Measurements from ENCODE around the gene CD3D. TPM values are rescaled to one million over a fixed set of nuclear protein-coding genes. Genes with fewer than 3 reads are reported as not detected.

CD3D gene
- total RNA-seq, 2 experiments from 2014 or later, result 428 to 526 TPM

DNA sequence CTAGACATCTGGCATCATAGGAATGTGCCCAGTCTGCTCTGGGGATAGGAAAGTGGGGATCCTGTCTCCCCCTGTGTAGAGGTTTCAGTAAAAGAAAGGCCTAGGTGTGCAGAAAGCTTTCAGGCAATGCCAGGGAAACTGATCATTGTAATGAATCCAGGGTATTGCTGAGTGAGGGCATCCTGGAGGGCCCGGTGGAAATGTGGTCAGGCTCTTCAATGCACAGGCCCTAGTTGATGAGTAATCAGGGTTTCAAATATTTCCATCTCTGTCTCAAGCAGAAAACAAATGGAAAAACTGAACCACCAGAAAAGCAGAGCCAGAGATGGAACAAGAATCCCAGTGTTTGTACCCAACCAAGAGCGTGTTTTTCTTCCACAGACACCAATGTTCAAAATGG lies 35.9 kb downstream of the CD3D start:
- H3K4me3 Mint-ChIP-seq, result peak overlapping the region; percentile 91
- H3K27ac Mint-ChIP-seq, result peak overlapping the region; percentile 99
- DNase-seq (peak; percentile 68), ATAC-seq (peak; percentile 46)
- CTCF ChIA-PET, result interaction anchor here (1.0 to 4.0 kb wide), 5 partner anchors 11 to 108 kb away, joined by 3 to 32 read pairs (median 4); partner anchors contain the start of gene MPZL3
- H3K27me3 Mint-ChIP-seq, result no peaks in the 10 kb centered on the region
- H3K4me1 Mint-ChIP-seq, result peaks cover 66% of the 10 kb centered on the region
- peaks cover 57% of the 10 kb centered on the region for H3K36me3 Mint-ChIP-seq
- H3K9me3 Mint-ChIP-seq (ENCODE audit: low read depth), result no peaks in the 10 kb centered on the region

DNA sequence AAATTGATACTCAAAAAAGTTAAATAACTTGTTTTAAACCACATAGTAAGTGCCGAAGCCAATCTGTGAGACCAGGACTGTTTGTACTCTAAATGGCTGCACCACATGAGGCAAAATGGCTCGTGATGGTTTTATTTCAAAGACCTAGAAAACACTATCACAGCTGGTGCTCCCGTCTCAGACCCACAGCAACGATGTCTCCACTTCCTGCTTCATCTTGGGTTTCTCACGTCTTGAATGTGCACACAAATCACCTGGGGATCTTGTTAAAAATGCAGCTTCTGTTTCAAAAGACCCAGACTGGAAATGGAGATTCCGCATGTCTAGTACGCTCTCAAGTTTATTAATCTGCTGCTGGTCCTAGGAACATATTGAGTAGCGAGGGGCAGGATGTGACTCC lies 36.8 kb downstream of the CD3D start:
- H3K9me3 Mint-ChIP-seq (ENCODE audit: low read depth), result no peaks in the 10 kb centered on the region
- peak overlapping the region; percentile 99 for H3K27ac Mint-ChIP-seq
- DNase-seq, result peak; percentile 69
- H3K27me3 Mint-ChIP-seq, result no peaks in the 10 kb centered on the region
- ATAC-seq, result peak; percentile 14
- CTCF ChIA-PET, result interaction anchor here (1.0 to 4.0 kb wide), 7 partner anchors 10 to 134 kb away, joined by 3 to 32 read pairs (median 4); partner anchors contain the start of genes JAML and MPZL3
- H3K36me3 Mint-ChIP-seq, result peaks cover 51% of the 10 kb centered on the region
- peak overlapping the region; percentile 91 for H3K4me3 Mint-ChIP-seq
- H3K4me1 Mint-ChIP-seq, result peaks cover 60% of the 10 kb centered on the region

DNA sequence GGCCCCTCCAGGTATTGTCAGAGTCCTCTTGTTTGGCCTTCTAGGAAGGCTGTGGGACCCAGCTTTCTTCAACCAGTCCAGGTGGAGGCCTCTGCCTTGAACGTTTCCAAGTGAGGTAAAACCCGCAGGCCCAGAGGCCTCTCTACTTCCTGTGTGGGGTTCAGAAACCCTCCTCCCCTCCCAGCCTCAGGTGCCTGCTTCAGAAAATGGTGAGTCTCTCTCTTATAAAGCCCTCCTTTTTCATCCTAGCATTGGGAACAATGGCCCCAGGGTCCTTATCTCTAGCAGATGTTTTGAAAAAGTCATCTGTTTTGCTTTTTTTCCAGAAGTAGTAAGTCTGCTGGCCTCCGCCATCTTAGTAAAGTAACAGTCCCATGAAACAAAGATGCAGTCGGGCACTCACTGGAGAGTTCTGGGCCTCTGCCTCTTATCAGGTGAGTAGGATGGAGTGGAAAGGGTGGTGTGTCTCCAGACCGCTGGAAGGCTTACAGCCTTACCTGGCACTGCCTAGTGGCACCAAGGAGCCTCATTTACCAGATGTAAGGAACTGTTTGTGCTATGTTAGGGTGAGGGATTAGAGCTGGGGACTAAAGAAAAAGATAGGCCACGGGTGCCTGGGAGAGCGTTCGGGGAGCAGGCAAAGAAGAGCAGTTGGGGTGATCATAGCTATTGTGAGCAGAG lies 37.8 kb downstream of the CD3D start, which contains the start of gene CD3E:
TSS of gene CD3E (plus strand) at position 163 of the 681 bp plus-strand sequence. CDS start at position 386, 223 bp downstream.
- Mint-ChIP-seq H3K4me3 (peak within 1 kb of the TSS; percentile 91), H3K27ac (peak within 1 kb of the TSS; percentile 99), H3K36me3 (peaks cover 43% of the 10 kb centered on the region), H3K27me3 (no peaks in the 10 kb centered on the region), H3K9me3 (ENCODE audit: low read depth) (no peaks in the 10 kb centered on the region), H3K4me1 (peaks cover 53% of the 10 kb centered on the region)
- ATAC-seq (peak; percentile 80), DNase-seq (peak; percentile 90)
- CTCF ChIA-PET, result interaction anchor here (1.0 to 4.0 kb wide), 9 partner anchors 9 to 184 kb away, joined by 3 to 32 read pairs (median 5); partner anchors contain the start of gene JAML

DNA sequence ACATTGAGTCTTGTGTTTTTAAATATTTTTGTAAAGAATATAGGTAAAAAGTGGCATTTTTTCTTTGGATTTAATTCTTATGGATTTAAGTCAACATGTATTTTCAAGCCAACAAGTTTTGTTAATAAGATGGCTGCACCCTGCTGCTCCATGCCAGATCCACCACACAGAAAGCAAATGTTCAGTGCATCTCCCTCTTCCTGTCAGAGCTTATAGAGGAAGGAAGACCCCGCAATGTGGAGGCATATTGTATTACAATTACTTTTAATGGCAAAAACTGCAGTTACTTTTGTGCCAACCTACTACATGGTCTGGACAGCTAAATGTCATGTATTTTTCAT lies 38.3 kb downstream of the CD3D start:
- ATAC-seq (peak; percentile 41), DNase-seq (no peak)
- H3K27me3 Mint-ChIP-seq, result no peaks in the 10 kb centered on the region
- H3K4me3 Mint-ChIP-seq, result peak overlapping the region; percentile 91
- peaks cover 48% of the 10 kb centered on the region for H3K4me1 Mint-ChIP-seq
- no peaks in the 10 kb centered on the region for H3K9me3 Mint-ChIP-seq (ENCODE audit: low read depth)
- peak overlapping the region; percentile 99 for H3K27ac Mint-ChIP-seq
- CTCF ChIA-PET, result interaction anchor here (0.8 to 4.0 kb wide), 9 partner anchors 8 to 184 kb away, joined by 3 to 32 read pairs (median 6); partner anchors contain the start of genes JAML and KMT2A
- peaks cover 38% of the 10 kb centered on the region for H3K36me3 Mint-ChIP-seq

DNA sequence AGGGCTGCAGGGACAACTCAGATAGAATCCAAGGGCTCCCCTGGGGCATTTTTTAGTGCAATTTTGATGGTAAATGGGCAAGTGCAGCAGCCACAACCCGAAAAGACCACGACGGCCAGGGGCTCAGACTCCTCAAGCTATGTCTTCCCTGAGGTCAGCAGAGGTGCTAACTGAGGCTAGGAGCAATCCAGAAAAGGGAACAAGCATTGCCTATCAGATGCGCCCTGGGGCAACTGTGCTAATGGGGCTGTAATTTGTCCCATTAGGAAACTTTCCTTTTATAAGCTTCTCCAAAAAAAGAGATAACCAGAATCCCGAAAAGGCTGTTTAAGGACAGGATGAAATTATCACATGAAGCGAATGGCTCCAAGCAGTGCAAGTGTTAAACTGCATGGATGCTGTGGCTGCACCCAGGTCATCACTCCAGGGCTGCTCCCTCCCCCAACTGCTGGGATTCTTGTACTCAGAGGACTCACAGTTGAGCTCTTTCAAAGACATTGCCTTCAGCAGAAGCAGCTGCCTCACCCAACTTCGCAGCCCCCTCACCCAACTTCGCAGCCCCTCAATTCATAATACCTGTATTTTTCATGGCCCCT lies 40.8 kb downstream of the CD3D start:
- DNase-seq (no peak), ATAC-seq (no peak)
- H3K4me3 Mint-ChIP-seq, result no peak overlapping the region
- H3K4me1 Mint-ChIP-seq, result peaks cover 23% of the 10 kb centered on the region
- no peaks in the 10 kb centered on the region for H3K27me3 Mint-ChIP-seq
- H3K27ac Mint-ChIP-seq, result no peak overlapping the region
- peaks cover 14% of the 10 kb centered on the region for H3K36me3 Mint-ChIP-seq
- CTCF ChIA-PET, result interaction anchor here (0.5 to 1.6 kb wide), 7 partner anchors 9 to 104 kb away, joined by 3 to 8 read pairs (median 3); partner anchors contain the start of gene UBE4A
- no peaks in the 10 kb centered on the region for H3K9me3 Mint-ChIP-seq (ENCODE audit: low read depth)

DNA sequence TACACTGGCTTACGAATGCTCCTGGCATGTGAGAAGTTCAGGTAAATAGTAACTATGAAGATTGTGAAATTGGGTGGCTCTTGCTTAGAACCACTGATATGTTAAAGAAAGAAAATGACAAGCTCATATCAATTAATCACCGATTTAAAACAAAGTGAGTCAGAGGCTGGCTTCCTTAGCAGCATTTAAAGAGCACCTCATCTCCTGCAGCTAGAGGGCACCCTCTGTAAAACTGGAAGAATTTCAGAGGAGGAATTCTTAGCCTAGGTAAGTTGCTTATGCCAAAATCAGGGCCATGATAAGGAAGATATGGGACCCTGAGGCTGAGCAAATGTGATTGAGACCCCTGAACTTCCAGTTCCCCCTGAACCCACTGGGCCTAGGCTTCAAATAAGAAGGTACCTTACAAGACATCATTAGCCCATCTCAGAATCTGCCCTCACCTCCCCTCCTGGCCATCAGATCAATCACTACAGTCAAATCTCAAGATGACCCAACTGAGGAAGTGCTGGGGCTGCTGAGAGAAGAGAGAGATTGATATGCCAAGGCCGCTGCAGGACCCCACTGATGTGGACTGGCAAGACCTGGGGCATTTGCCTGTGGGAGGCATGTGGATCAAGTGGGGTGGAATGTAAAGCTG lies 46.6 kb downstream of the CD3D start:
- Mint-ChIP-seq H3K36me3 (no peaks in the 10 kb centered on the region), H3K27me3 (no peaks in the 10 kb centered on the region), H3K4me1 (peaks cover 18% of the 10 kb centered on the region), H3K27ac (no peak overlapping the region), H3K4me3 (no peak overlapping the region), H3K9me3 (ENCODE audit: low read depth) (no peaks in the 10 kb centered on the region)
- CTCF ChIA-PET, result interaction anchor here (0.6 to 3.2 kb wide), 48 partner anchors 9 to 349 kb away, joined by 3 to 36 read pairs (median 4); partner anchors contain the start of genes ATP5MG, CD3E, JAML and MPZL2
- peak; percentile 83 for ATAC-seq
- peak; percentile 58 for DNase-seq

DNA sequence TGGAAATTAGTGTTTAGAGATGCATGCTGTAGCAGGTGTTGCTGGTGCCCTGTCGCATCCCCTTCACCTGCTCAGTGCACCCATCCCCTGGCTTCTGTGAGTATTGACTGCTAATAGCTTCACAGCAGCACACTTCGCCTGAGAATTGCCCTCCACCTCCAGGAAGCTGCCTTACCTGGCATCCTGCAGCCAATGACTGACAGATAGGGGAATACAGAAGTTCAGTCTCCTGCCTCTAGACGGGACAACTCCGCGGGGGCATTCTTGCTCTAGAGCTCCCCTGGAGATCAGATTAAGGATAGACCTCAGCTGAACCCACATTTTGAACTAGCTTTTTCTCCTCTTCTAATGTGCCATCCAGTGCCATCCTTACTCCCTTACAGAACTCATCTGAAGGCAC lies 47.3 kb downstream of the CD3D start:
- Mint-ChIP-seq H3K27me3 (no peaks in the 10 kb centered on the region), H3K36me3 (no peaks in the 10 kb centered on the region), H3K4me3 (no peak overlapping the region), H3K4me1 (peaks cover 21% of the 10 kb centered on the region), H3K9me3 (ENCODE audit: low read depth) (no peaks in the 10 kb centered on the region), H3K27ac (no peak overlapping the region)
- DNase-seq (no peak), ATAC-seq (no peak)
- CTCF ChIA-PET, result interaction anchor here (0.6 to 3.2 kb wide), 48 partner anchors 10 to 348 kb away, joined by 3 to 36 read pairs (median 4); partner anchors contain the start of genes ATP5MG, CD3E, JAML and MPZL2

DNA sequence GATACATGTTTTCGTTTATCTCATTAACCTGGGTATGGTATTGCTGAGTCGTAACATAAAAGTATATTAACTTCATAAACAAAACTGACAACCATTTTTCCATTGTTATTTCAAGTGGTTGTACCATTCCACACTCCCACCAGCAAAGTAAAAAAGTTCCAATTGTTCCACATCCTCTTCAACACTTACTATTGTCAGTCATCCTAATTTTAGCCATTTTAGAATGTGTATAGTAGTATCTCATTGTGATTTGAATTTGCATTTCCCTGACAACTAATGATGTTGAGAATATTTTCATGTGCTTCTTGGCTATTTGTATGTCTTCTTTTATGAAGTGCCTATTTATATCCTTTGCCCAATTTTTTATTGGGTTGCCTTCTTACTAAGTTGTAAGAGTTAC lies 48.5 kb downstream of the CD3D start:
- ATAC-seq (no peak), DNase-seq (no peak)
- peaks cover 2% of the 10 kb centered on the region for H3K36me3 Mint-ChIP-seq
- no peak overlapping the region for H3K27ac Mint-ChIP-seq
- H3K4me3 Mint-ChIP-seq, result no peak overlapping the region
- peaks cover 23% of the 10 kb centered on the region for H3K4me1 Mint-ChIP-seq
- no peaks in the 10 kb centered on the region for H3K9me3 Mint-ChIP-seq (ENCODE audit: low read depth)
- H3K27me3 Mint-ChIP-seq, result no peaks in the 10 kb centered on the region
- CTCF ChIA-PET, result interaction anchor here (2.1 to 3.2 kb wide), 5 partner anchors 10 to 95 kb away, joined by 8 to 36 read pairs (median 32); partner anchors contain the start of gene CD3E

DNA sequence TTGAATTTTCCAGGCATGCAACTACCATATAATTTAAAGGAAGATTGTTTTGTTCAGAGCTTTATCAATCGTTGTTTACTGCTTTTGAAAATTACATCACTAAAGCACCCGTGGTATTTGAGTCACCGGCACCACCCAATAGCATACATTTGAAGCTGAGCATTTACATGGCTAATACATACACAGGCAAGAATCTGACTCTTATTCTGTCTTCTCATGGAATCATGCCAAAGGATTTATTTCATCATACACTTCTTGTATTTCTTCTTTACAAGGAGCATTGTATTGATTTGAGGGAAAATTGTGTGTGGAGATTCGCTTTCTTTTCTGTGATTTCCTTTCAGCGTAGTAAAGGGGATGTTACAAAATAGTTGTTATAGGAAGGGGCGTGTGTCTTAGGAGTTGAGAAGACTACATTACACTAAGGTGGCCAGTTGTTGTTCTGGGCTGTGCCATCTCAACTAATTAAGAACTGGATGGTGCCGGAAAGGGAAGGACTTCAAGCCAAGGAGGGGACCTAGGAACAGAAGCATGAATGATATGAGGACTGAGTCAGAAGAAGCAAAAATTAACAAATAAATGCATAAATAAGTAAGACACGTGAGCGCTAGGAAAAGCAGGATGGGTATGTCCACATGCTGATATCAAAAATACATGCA lies 50.9 kb downstream of the CD3D start:
- Mint-ChIP-seq H3K27me3 (no peaks in the 10 kb centered on the region), H3K36me3 (peaks cover 2% of the 10 kb centered on the region), H3K4me1 (peaks cover 23% of the 10 kb centered on the region), H3K9me3 (ENCODE audit: low read depth) (no peaks in the 10 kb centered on the region), H3K27ac (no peak overlapping the region), H3K4me3 (no peak overlapping the region)
- CTCF ChIA-PET, result interaction anchor here (0.7 to 3.1 kb wide), 21 partner anchors 8 to 341 kb away, joined by 3 to 23 read pairs (median 4); partner anchors contain the start of gene JAML
- no peak for DNase-seq
- no peak for ATAC-seq

DNA sequence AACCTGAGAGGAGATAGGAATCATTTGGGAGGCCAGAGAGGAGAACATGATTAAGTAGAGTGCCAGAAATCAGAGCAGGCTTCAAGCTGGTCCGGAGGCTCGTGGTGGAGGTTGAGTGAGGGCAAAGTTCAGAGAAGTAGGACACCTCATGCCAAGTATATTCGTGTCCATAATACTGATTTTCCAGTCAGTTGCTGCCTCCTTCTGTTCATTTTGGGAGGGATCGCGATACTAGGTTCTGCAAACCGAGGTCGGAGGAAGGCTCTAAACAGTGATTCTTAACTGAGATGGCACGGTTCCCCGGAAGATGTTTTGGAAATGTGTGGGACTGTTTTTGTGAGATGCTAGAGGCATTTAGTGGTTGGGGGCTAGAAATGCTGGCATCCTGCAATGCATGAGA lies 51.6 kb downstream of the CD3D start:
- H3K36me3 Mint-ChIP-seq, result peaks cover 2% of the 10 kb centered on the region
- DNase-seq (peak; percentile 66), ATAC-seq (peak; percentile 72)
- no peak overlapping the region for H3K4me3 Mint-ChIP-seq
- CTCF ChIA-PET, result interaction anchor here (0.7 to 3.1 kb wide), 21 partner anchors 10 to 340 kb away, joined by 3 to 23 read pairs (median 4); partner anchors contain the start of gene JAML
- H3K27ac Mint-ChIP-seq, result no peak overlapping the region
- no peaks in the 10 kb centered on the region for H3K27me3 Mint-ChIP-seq
- no peaks in the 10 kb centered on the region for H3K9me3 Mint-ChIP-seq (ENCODE audit: low read depth)
- H3K4me1 Mint-ChIP-seq, result peaks cover 20% of the 10 kb centered on the region

DNA sequence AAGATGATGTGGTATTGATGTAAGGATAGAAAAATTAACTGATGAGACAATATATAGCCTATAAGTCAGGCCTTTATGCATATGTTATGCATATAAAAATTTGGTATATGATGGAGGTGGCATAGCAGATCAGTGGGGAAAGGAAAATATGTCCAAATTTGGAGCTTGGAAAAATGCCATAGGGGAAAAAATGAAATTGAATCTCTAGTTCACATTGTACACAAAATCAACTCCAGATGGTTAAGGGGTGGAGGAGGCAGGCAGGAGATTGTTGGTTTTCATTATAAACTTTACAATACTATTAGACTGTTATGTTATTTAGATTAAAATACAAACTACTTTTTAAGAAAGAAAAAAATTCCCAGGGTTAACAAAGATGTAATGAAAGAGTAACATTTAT lies 53.1 kb downstream of the CD3D start:
- Mint-ChIP-seq H3K4me1 (peaks cover 13% of the 10 kb centered on the region), H3K9me3 (ENCODE audit: low read depth) (no peaks in the 10 kb centered on the region), H3K27me3 (no peaks in the 10 kb centered on the region), H3K36me3 (peaks cover 2% of the 10 kb centered on the region), H3K4me3 (no peak overlapping the region), H3K27ac (no peak overlapping the region)
- CTCF ChIA-PET, result interaction anchor here (0.9 to 3.4 kb wide), 5 partner anchors 12 to 144 kb away, joined by 3 to 27 read pairs (median 4); partner anchors contain the start of gene CD3E
- ATAC-seq (no peak), DNase-seq (no peak)

All from activated CD8-positive, alpha-beta memory T cell treated with anti-CD3 and anti-CD28 coated beads, Interleukin-2, amount 10 ng/mL, durations not matched to agents 7 days and 5 days (primary cell).